Mucosa of descending colon (tissue), 3 donors: ENCODE measurements around the gene TAAR1. TPM values are rescaled to one million over a fixed set of nuclear protein-coding genes. Genes with fewer than 3 reads are reported as not detected.
"Not testable (repeated sequence)": the region's sequence is repeated elsewhere in the genome, so short reads cannot be mapped to it uniquely, and the experiment has no call there.

Experiments
- ATAC-seq: fragments of 200-7000 bp; cut with Tn5 transposase; one replicate; pipeline ENCODE4 v1.9.1; 2020; ENCODE audit warnings: mild to moderate bottlenecking, moderate library complexity
- DNase-seq, 3 donors: peaks; one replicate each; pipeline ENCODE4 v3.0.0-alpha.2; 2020
- H3K36me3 ChIP-seq: fragments of 200-600 bp; one replicate; pipeline ENCODE4 v1.8.0; 2021; ENCODE audit warnings: low read depth, mild to moderate bottlenecking
- H3K4me1 ChIP-seq: fragments of 200-600 bp; one replicate; pipeline ENCODE4 v1.8.0; 2021; ENCODE audit warnings: low read depth, mild to moderate bottlenecking
- H3K4me3 ChIP-seq: fragments of 200-600 bp; one replicate; pipeline ENCODE4 v1.8.0; 2021; ENCODE audit warnings: mild to moderate bottlenecking
- H3K9me3 ChIP-seq: fragments of 200-600 bp; one replicate; pipeline ENCODE4 v1.8.0; 2021; ENCODE audit warnings: mild to moderate bottlenecking
- intact Hi-C, 2 donors: fragments of 100-400 bp; cut with DNase I in 1 of 2; cut with micrococcal nuclease in 1 of 2; formaldehyde crosslinking; loops; one replicate each; pipeline versions ENCODE4 v1.11.0 to v1.11.1; 2022; cut with DNase I, micrococcal nuclease
- long read RNA-seq, 2 donors: library from polyadenylated mRNA; unstranded; transcript quantifications; one replicate each; pipeline ENCODE4 v2.0.0, GENCODE V29; 2019 to 2021
- total RNA-seq, 3 donors: library from RNA; stranded (reverse); fragmentation: NEBNext Ultra II Directional in 2 of 3; extraction: Animal tissue kit (Norgen Biotek cat#: 25700) in 2 of 3; gene quantifications; one replicate each; pipeline versions ENCODE4 v1.2.1 to v1.2.4, GENCODE V29; 2021 to 2023
- TF ChIP-seq, protein P1 (sequence below): fragments of 200-600 bp; IDR thresholded peaks from one replicate; pipeline ENCODE4 v1.8.0; 2022; ENCODE audit warnings: antibody characterized with exemption, mild to moderate bottlenecking
- donor health status: DM: no; HTN: no; CAD: no; lungs with moderate emphysema.
- donor health status: DM: no; HTN: no; CAD: no.
- donor health status: DM: no; HTN: yes; CAD: no.

TAAR1 gene
- not detected for total RNA-seq
- long read RNA-seq, donor 1: 0 reads
- long read RNA-seq, donor 2: 0 reads

DNA sequence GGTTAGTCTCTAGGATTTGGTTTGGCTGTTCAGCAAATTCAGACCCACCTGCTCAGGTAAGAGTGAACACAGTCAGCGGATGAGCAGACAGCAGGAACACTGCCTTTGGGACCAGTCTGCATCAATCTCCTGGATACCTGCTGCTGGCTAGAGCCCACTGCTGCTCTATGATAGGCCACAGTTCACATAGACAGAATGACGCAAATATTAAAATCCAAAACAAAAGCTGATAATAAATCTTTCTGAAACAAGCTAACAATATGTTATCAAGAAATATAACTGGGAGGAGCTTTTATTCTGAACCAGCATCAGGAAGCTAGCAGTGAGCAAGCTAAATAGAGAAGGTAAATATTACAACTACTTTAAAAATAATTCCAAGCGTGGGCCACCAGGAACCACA lies at the start of gene TAAR1:
TSS of gene TAAR1 (minus strand) at position 101 of the 400 bp plus-strand sequence. CDS start 13,179 bp downstream, outside the sequence.
- DNase-seq (no peak), ATAC-seq (no peak)
- Histone ChIP-seq H3K36me3 (no peaks in the 10 kb centered on the region), H3K4me1 (no peaks in the 10 kb centered on the region), H3K4me3 (no peak within 1 kb of the TSS), H3K9me3 (no peaks in the 10 kb centered on the region)
- intact Hi-C loops: no loop called here
- TF ChIP-seq, protein P1, sequence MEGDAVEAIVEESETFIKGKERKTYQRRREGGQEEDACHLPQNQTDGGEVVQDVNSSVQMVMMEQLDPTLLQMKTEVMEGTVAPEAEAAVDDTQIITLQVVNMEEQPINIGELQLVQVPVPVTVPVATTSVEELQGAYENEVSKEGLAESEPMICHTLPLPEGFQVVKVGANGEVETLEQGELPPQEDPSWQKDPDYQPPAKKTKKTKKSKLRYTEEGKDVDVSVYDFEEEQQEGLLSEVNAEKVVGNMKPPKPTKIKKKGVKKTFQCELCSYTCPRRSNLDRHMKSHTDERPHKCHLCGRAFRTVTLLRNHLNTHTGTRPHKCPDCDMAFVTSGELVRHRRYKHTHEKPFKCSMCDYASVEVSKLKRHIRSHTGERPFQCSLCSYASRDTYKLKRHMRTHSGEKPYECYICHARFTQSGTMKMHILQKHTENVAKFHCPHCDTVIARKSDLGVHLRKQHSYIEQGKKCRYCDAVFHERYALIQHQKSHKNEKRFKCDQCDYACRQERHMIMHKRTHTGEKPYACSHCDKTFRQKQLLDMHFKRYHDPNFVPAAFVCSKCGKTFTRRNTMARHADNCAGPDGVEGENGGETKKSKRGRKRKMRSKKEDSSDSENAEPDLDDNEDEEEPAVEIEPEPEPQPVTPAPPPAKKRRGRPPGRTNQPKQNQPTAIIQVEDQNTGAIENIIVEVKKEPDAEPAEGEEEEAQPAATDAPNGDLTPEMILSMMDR: no peak

GRCh38 chr6:132708771-132709170 lies 49.8 kb upstream of the TAAR1 start:
- TF ChIP-seq, protein P1: no peak
- H3K4me3 ChIP-seq: no peak overlapping the region

GRCh38 chr6:132708002-132708401 lies 49.0 kb upstream of the TAAR1 start:
- H3K4me3 ChIP-seq: no peak overlapping the region
- intact Hi-C loops: no loop called here
- DNase-seq (no peak), ATAC-seq (no peak)
- TF ChIP-seq, protein P1: no peak
- no peaks in the 10 kb centered on the region for H3K36me3 ChIP-seq
- H3K4me1 ChIP-seq: no peaks in the 10 kb centered on the region
- no peaks in the 10 kb centered on the region for H3K9me3 ChIP-seq

More at GRCh38 chr6:132708771-132709170, 49.8 kb upstream of the TAAR1 start:
- peaks cover under 1% of the 10 kb centered on the region for H3K4me1 ChIP-seq
- ATAC-seq (no peak), DNase-seq (no peak)
- intact Hi-C loops: no loop called here
- no peaks in the 10 kb centered on the region for H3K9me3 ChIP-seq
- no peaks in the 10 kb centered on the region for H3K36me3 ChIP-seq

DNA sequence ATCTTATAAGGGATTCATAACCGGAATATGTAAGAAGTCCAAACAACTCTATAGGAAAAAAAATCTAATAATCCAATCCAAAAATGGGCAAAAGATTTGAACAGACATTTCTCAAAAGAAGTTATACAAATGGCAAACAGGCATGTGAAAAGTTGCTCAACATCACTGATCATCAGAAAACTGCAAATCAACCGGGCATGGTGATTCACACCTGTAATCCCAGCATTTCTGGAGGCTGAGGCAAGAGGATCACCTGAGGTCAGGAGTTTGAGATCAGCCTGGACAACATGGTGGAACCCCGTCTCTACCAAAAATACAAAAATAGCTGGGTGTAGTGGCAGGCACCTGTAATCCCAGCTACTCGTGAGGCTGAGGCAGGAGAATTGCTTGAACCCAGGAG lies 47.8 kb upstream of the TAAR1 start:
- intact Hi-C loops, ATAC-seq, H3K9me3 ChIP-seq, H3K4me3 ChIP-seq, DNase-seq, H3K36me3 ChIP-seq, H3K4me1 ChIP-seq: not testable (repeated sequence)

GRCh38 chr6:132703936-132704335 lies 45.0 kb upstream of the TAAR1 start:
- Histone ChIP-seq H3K4me3 (no peak overlapping the region), H3K36me3 (no peaks in the 10 kb centered on the region), H3K4me1 (no peaks in the 10 kb centered on the region), H3K9me3 (no peaks in the 10 kb centered on the region)
- intact Hi-C loops: no loop called here
- DNase-seq: no peak
- TF ChIP-seq, protein P1: no peak
- ATAC-seq: no peak

DNA sequence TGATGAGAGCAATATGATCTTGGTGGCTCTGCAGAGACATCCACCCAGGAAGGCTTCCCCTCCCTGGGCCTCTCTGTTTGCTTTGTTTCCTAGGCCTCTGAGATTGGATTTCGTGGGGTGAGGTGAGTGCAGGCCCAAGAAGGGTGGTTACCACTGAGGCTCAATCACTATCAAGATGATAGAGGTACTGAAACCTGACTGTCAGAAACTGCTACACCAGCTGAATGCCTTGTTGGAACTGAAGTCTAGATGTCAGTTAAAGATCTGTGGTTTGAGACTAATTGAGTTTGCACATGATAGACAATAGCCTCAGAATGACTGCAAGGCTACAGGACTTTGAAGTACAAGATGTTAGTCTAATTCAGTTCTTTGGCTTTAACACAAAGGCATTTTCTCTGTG lies 39.6 kb upstream of the TAAR1 start:
- H3K9me3 ChIP-seq: peaks cover 6% of the 10 kb centered on the region
- TF ChIP-seq, protein P1: no peak
- no peak overlapping the region for H3K4me3 ChIP-seq
- intact Hi-C loops: no loop called here
- DNase-seq: no peak
- no peaks in the 10 kb centered on the region for H3K4me1 ChIP-seq
- ATAC-seq: no peak
- no peaks in the 10 kb centered on the region for H3K36me3 ChIP-seq
